CD4-positive, alpha-beta T cell treated with Interleukin-21 for 1 hour (primary cell): ENCODE results near the gene DCTN1.
A peak's percentile ranks its signal among the peaks of the same experiment; 100 is the strongest.

Source experiments
- DNase-seq: peaks from one replicate; pipeline ENCODE4 v3.0.0-alpha.2; 2020

Gene DCTN1

DNA sequence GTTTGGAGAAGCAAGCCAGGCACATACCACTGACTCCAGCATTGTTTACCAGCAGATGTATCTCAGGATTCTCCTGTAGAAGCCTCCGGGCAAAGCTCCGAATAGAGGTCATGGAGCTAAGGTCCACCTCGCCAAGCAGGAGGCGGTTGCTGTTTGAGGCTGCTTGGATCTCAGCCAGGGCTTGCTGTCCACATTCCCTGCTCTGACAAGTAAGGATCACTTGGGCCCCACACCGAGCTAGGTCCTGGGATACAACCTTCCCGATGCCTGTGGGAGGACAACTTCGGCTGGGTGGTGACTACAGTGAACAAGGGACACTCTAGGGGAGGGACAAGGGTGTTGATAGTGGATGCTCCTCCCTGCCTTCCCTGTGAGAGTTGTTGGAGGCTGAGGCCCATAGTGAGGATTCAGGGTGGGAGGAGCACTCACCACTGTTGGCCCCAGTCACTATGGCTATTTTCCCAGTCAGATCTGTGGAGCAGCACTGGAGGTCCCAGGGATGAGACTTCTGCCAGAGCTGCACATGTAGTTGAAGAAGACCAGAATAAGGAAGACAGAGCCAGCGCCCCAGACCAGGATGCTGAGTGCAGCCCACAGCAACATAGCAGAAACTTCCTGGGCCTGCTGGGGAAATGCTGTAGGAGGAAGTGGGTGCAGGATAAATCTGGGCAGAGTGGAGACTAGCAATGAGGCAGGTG, 33.0 kb upstream of the DCTN1 start:
- DNase-seq, result no peak

GRCh38 chr2:74407682-74408081, 27.6 kb upstream of the DCTN1 start:
- no peak for DNase-seq

DNA sequence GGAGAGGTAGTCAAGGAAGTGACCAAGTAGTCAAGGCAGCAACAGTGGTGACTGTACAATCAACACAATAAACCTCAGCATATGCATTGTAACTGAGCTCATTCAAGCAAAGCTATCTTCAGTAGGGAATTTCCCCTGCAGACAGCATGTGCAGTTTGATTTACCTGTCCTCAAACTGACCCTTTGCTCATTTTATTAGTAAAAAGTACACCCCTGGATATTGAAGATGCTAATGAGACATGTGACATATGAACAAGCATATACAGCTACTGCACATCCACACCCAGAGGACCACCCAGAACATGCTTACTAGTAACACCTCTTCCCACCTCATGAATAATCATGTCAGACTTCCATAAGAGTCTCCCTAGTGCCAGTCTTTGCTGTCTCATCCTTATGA, 25.9 kb upstream of the DCTN1 start:
- no peak for DNase-seq

- DNase-seq, result no peak
Measured at GRCh38 chr2:74401891-74402290, 21.8 kb upstream of the DCTN1 start.

- peak; percentile 60 for DNase-seq
Measured at GRCh38 chr2:74399785-74400184, 19.7 kb upstream of the DCTN1 start.

DNA sequence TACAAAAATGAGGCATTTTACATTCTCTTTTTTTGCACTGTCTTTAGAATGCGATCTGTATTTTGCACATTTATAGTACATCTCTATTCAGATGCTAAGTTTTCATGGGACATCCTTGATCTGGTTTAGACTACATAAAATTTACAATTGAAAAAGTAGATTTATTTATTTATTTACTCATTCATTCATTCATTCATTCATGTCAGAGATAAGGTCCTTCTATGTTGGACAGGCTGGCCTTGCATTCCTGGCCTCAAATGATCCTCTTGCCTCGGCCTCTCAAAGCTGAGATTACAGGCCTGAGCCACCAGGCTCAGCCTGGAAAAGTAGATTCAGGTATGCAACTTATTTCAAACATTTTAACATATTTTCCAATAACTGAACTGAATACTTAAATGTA, 16.0 kb upstream of the DCTN1 start:
- DNase-seq, result no peak

DNA sequence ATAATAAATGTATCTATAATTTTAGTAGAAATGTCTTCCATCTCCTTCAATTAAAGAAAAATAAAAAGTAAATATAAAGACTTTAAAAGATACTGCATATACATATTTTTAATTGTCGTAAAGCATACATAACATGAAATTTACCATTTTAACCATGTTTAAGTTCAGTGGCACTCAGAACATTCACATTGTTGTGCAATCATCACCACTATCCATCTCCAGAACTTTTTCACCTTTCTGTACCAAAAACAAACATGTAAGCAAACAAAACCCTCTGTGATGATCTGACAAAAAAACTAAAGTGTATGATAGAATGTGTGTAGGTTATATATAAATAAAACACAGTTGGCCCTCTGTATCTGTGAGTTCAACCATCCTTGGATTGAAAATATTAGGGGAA, 13.4 kb upstream of the DCTN1 start:
- no peak for DNase-seq

DNA sequence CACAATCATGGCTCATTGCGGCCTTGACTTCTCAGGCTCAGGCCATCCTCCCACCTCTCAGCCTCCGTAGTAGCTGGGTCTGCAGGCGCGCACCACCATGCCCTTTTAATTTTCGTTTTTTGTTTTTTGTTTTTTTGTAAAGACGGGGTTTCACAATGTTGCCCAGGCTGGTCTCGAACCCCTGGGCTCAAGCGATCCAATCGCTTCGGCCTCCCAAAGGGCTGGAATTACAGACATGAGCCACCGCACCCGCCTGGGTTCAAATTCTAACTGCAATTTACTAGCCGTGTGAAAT, 12.3 kb upstream of the DCTN1 start:
- DNase-seq, result no peak

GRCh38 chr2:74391580-74392448, 11.7 kb upstream of the DCTN1 start:
- peak; percentile 96 for DNase-seq

- DNase-seq, result no peak
Measured at GRCh38 chr2:74391209-74391579, 11.1 kb upstream of the DCTN1 start.

DNA sequence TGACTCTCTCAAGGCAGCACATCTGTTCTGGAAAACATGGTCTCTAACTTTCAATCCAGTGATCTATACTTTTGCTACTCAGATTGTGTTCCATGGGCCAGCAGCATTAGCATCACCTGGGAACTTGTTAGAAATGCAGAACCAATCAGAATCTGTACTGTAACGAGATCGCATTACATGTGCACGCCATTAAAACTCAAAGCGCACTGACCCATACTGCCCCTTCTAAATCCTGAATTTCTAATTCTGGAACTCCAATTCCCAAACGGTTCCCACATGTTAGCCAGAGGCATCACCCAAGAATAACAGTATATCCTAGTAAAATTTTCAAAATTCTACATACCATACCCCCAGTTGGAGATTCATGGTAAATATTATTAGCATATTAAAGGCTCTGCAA, 10.5 kb upstream of the DCTN1 start:
- no peak for DNase-seq

DNA sequence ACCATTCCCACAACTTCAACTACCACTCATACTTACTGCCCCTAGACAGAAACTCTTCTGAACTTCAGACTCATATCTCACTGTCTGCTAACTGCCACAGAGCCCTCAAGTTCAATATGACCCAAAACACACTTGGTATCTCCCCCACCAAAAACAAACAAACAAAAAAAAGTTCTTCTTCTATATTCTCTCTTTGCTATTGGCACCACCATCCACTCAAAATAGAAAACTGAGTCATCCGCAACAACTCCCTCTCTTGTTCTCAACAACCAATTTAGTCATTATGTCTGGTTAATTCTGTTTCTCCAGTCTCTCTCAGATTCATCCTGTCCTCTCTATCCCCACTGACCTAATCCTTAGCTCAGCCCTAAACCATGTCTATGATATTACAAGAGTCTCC, 7.2 kb upstream of the DCTN1 start:
- no peak for DNase-seq

DNA sequence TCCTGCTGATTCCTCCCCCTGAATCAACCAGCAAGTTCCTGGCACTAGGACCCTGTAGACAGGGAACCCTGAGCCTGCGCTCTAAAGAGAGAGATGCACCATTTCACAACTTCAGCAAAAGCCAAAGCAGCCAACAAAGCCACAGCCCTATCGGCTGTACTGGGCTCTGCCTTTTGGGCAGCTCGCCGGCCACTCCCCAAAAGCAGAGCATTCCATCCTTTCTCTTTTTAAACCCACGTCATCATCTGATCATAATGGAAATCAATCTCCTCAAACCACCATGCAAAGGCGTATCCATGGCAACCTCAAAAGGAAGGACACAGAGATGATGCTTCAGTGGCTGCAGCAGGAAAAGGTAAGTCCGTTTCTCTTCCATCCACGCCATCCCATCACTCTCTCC, 5.3 kb upstream of the DCTN1 start:
- DNase-seq, result no peak

GRCh38 chr2:74384051-74384450, 3.9 kb upstream of the DCTN1 start:
- no peak for DNase-seq

DNA sequence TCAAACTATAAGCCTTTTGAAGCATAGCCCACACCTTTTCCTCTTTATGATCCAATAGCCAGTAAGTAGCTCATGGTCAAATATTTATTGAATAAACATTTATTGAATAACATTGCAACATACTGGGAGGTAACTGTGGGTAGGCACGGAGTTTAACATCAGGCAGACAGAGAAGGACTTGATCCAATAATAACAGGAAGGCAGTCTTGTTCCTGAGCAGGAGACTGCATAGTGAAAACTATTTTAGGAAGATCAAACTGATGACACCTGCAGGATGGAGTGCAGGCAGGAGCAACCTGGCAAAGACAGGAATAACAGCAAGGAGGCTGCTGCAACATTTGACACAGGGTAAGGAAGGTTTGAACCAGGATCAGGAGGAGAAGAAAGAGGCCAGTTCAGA, 3.1 kb upstream of the DCTN1 start:
- no peak for DNase-seq

DNA sequence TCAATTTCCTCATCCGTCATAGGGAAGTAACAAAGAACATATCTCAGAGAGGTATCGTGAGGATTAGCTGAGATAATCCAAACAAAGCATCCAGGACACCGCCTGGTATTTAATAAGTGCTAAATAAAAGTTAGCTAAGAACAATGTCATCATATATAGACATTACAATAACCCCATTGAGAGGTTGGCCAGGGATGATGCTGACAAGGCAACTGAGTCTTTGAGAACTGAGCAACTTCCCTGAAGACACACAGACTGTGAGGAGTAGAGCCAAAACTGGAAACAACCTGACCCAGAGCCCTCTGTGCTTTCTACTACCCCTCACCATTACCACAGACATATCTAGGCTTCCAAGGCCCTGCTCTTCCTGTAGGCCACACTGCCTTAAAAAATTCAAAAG, 1.6 kb upstream of the DCTN1 start:
- DNase-seq, result no peak

GRCh38 chr2:74378007-74378406, 2.1 kb downstream of the DCTN1 start:
- DNase-seq, result no peak

- DNase-seq, result no peak
Measured at GRCh38 chr2:74375838-74376237, 4.3 kb downstream of the DCTN1 start.

- DNase-seq, result no peak
Measured at GRCh38 chr2:74374509-74375205, 5.5 kb downstream of the DCTN1 start.

DNA sequence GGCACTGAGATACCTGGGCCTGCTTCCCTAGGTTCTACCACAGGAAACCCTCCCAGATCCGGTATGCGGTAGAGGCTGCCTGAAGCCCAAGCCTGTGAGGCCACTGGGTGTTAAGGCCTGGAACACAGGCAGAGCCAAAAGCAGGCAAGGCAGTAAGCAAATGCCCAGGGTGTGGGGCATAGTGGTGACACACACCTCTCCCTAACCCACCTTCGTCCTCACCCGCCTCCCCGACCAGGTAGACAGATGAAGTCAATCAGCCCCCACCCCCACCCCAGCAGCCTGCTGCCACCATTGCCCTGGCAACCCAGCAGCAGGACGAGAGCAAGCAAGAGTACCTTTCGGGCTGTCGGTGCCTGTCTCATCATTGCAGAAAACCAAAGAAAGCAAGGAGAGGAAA, 6.1 kb downstream of the DCTN1 start:
- no peak for DNase-seq

- DNase-seq, result no peak
Measured at GRCh38 chr2:74373221-74373676, 6.9 kb downstream of the DCTN1 start.

- DNase-seq, result no peak
Measured at GRCh38 chr2:74372674-74373073, 7.4 kb downstream of the DCTN1 start.

- DNase-seq, result no peak
Measured at GRCh38 chr2:74371421-74371820, 8.7 kb downstream of the DCTN1 start.

DNA sequence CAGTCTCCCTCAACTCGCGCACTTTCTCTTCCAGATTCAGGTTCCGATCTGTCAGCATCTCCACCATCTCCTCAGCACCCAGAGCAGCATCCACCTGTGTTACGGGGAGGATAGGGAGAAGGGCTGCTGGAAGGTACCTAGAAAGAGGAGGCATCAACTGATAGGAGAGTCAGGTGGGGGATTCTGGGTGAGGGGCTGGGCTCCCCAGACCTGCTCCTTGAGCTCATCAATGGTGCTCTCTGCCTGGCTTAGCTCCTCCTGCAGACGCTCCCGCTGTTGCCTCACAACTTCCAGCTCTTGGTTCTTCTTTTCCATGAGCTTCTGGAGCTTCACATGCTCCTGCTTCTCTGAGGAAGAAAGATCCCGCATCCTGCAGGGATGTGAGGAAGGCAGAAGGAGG, 10.1 kb downstream of the DCTN1 start:
- no peak for DNase-seq
